Limb (tissue), 2 donors: Measurements from ENCODE around the gene DNAJB9.

Source experiments
- DNase-seq, 2 donors: peaks; one replicate each; pipeline ENCODE4 v3.0.0-alpha.2; 2016; ENCODE audit errors: extremely low spot score in 2 of 2

Gene DNAJB9

DNA sequence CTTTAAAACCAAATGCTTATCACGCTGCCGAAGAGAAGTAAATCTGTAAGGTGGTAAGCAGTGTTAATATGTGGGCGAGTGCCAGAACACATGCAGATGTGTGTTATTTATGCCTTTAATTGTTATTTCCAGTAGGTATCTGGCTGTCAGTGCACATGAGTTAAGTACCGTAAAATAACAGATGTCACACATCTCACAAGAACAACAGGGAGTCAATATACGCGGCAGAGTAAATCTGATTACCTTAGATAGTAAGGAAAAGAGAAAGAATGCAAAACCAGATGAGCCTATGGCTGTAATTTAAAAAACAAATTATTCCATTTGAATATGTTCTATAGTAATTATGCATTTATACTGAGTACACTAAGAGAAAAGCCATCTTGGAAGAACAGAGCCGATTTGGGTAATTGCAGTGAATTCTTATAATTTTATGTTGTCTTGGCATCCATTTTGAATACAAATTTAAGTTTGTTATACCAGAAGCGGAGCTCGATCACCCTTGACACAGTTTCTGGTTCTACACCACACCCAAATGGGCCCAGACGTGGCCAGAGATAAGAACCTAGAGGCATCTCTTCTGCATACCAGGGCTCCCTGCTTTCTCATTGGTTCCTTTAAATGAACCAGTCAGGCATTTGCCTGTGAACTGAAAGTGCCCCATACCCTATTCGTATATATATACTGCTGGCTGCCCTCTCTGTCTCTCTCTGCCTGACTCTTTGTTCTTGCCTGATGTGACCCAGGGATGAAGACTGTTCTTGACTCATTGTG lies 34.8 kb downstream of the DNAJB9 start:
- no peak for DNase-seq

DNA sequence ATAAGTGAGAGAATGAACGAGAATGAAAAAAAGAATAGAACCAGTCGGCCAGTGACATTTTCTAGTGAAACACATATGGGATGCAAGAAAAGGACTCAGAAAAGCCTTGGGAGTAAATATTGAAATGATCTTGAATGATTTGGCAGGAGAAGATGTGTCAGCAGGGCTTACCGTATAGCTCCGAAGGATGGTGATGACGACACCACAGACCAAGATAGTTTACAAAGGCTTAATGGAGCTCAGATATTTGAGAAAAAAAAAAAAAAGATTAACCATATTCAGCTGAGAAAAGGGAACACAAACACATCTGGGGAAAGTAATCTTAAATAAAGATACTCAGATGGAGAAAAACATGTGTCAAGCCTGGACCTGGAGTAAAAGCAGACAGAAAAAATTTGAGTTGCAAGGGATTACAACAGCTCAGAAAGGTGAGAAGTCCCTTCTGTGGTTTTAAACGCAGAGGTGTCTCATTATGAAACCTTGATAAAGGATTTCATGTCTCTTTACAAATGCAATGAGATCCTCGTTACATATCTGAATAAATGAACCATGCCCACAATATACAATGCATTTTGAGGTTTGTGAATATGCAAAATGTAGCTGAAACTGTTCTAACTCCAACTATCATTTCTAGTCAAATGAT lies 36.0 kb downstream of the DNAJB9 start:
- DNase-seq = no peak

DNA sequence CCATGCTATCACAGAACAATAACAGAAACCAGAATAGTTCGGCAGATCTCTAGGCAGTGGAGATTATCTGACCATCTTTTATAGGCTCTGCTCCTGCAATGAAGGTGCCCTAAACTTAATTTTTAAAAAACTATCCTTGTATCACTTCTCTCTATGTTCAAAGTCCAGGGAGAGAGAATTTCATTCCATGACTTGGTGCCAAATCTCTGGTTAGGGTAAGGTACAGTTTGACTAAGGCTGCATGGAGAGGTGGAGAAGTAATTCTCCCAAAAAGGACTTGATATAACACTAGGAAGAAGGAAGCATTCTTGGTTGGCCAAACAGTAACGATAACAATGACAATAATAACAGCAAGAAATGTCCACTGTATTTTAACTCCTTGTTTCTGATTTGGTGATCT lies 40.0 kb downstream of the DNAJB9 start:
- no peak for DNase-seq

DNA sequence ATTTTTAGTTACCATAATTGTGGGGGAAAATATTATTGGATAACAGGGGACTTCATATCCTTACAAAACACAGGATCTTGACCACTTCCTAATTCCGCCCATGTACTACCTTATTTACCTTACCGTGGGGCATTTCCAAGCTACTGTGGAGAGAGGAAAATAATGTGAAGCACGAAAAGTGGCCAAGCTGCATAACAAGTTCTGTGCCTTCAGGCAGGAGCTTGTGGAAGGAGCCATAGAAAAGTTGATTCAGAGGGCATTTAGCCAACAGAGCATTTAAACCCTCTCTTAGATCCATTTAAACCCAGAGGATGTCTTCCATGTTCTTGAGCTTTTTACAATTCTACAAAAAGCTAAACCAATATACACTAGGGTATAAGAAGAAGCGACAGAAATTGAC lies 41.6 kb downstream of the DNAJB9 start:
- DNase-seq = no peak

DNA sequence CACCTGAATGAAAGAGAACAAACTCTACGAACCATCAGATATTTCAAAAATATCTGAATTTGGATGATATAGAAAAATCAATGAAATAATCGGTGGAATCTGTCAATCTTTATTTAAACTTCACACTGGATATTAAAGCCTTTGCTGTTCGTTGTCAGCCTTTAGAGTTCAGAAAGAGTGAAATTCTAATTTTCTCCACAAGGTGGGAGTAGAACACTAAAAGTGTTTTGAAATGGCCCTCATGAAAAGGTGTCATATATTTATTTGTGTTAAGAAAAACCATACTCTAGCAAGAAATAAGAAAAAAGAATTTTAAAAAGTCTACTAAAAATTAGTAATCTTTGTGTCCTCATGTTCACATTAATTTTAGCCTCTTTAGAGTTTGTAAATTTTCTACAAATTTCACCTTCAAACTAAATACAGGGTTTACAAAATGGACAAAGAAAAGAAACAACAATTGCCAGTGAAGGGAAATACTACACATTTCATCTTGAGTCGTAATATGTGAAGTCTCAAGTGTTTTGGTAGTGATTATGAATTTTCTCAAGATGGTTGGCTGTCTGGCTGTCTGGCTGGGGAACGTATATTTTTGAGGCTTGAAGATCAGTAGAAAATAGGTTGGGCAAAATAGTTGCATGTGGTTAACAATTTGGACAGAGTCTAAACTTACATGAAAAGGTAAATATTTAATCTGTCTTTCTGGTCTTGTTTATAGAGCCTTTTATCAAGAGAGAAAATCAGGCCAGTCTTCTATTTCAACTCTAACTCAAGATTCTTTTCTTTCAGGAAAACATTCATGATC lies 43.7 kb downstream of the DNAJB9 start:
- DNase-seq = peak in 1 of 2 donors; percentile 29

DNA sequence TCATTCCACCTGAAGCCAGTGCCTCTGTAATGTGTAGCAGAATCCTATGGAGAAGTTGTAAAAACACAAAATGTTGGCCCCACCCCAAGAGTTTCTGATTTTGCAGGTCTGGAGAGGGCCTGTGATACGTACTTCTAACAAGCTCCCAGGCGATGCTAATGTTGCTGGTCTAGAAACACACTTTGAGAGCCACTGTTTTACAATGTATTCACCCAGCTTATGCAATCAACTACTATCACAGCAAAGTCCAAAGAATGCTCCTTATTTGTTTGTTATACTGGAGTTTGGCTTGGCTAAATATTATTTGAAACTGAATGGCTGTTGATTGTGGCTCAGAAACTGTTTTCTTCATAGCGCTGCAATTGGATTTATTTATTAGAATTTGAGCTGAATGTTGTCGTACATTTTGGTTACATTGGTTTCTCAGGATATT lies 44.3 kb downstream of the DNAJB9 start:
- no peak for DNase-seq

DNA sequence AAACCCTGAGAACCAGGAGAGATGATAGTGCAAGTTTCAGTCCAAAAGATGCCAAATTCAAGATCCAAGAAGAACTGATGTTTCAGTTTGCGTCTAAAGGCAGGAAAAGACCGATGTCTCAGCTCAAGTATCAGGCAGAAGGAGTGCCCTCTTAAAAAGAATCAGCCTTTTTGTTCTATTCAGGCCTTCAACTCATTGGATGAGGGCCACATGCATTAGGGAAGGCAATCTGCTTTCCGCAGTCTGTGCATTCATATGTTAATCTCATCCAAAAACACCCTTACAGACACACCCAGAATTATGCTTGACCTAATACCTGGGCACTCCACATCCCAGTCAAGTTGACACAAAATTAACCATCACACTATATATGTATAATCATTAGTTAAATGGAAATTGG lies 45.2 kb downstream of the DNAJB9 start:
- DNase-seq = no peak

DNA sequence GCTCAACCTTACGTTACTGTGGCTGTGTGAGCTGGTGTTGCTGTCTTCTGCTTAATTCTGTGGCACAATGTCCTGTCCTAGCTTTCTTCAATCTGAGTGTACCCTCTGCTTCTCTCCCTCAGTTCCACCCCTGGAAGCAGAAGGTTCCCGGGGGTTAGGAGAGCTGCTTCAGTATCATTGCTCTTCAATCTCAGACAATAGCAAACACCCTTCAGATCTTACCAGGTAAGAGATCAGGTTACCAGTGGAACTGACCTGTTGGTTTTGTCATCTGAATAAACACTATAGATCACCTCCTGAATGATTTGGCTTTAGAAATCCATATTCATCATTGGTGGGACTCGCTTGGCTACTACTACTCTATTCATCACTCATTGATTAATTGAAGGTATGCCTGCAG lies 48.4 kb downstream of the DNAJB9 start:
- DNase-seq = no peak

DNA sequence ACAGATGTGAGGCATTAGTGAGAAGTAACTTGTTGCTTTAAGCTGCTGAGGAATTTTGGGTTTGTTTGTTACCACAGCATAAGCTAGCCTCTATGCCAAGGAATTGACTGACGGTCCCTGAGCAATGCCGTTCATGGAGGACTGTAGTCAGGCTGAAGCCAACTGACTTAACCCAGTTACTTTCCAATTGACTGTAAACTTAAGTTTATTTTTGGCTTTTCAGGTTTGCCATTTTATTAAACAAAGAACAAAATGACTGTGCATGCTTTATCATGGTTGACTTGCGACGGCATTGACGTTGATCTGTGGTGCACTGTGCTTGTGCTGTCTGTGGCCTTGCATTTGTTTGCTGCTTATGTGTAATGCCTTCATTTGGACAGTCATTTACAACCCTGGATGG lies 53.5 kb downstream of the DNAJB9 start:
- no peak for DNase-seq
